SHP77 (cell line): ENCODE data around the gene SLC25A34.

Source experiments
- DNase-seq, 2 experiments: peaks; one replicate each; lab custom pipeline; 2025; lab: John Stamatoyannopoulos, UW

The SLC25A34 gene

DNA sequence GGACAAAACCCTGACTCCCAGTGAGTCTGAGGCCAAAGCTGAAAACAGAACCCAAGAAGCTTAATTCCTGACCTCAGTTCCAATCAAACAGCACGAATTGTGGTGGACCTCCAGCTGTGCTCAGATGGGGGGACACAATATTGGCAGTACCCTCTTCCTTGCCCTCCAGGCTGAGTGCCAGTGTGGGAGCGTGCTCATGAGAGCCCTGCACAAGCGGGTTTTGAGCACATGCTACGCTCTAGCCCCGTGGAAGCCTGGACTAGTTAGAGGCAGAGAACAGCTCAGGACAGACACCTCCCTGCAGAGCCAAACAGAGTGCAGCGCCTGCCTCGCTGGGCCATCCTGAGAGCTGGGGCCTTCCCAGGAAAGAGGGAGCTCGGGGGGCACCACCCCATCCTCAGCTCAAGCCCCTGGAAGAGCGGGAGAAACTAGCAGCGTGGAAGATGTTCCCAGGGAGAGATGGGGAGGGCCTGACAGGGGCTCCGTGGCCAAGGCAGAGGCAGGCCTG lies 2.8 kb upstream of the SLC25A34 start:
- DNase-seq, result no peak

DNA sequence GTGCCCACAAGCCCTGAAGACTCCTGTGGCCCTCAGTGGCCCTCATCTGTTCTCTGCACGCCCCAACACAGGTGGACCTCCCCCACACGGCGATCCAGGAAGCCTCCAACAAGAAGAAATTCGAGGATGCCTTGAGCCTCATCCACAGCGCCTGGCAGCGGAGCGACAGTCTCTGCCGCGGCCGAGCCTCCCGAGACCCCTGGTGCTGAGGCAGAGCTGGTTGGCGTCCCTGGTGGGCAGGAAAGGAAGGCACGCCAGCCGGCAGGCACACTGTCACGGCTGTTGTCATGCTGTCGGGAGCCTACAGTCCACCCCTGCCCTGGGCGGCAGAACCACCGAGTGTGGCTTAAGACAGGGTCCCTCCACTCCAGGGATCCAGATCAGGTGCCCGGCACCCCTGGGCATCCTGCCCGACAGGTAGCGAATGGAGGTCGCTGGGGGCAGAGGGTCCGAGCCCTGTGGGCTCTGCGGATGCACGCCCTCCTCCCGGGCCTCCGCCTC lies 2.3 kb upstream of the SLC25A34 start:
- DNase-seq, result no peak

DNA sequence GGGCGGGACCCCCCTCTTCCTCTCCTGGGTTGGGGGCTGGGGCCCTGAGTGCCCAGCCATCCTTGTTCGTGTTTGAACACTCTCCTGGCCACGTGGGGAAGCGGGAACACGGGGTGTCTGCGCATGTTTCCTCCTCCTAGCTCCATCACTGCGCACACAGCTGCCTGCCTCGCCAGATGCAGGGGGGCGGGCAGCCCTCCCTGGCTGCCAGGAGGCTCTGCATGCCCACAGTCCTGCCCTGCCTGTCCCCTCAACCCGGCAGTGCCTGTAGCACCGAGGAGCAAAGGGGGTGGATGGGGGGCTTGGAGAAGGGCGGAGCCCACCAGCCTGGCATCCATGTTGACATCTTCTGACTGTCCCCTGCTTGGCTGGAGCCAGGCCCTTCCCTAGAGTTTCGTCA lies 1.8 kb upstream of the SLC25A34 start:
- DNase-seq, result no peak

DNA sequence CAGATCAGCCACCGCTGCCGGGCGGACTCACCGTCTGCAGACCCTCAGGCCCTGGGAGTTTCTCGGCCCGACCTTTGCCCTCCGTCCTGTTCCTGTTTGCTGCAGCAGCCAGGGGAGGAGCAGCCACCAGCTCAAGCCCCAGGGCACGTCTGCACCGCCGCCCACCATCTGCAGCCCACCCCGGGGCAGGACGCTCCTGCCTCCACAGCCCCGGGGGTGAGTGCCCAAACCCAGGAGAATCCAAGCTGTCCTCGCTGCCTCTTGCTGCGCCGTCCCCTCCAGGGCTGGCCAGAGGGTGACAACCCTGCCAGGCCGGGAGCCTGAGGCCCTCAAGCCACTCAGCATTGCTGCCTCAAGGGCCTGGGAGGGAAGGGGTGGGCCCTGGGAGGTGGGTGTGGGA lies 1.2 kb upstream of the SLC25A34 start:
- DNase-seq, result no peak

DNA sequence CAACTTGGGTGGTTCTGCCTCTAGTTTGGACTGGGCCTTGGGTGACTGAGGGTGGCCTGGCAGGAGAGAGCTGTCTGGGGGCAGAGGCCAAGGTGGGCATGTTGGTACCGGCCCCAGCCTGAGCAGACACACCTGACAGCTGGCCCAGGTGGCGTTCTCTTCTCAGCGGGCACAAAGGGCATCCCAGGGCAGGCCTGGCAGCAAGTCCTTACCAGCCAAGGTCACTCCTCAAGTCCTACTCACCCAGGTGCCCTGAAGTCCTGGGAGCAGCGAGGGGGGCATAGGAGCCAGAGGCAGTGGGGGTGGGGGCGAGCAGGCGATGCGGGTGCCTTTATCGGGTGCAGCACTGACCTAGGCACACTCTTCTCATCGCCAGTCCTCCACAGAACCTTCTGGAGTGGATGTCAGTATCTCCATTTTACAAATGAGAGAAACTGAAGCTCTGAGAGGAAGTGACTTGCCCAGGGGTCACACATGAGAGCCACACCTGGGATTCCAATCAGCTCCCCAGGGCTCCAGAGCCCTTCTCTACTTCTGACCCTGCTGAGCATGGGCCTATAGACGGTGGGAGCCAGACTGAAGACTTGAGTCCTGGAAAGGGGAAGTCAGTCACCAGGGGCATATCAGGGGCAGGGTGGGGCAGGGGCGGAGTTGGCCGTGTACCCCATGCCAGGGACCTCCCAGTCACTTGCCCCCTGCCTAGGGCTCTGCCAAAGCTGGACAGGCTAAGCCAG lies 587 bp upstream of the SLC25A34 start:
- DNase-seq, result no peak

DNA sequence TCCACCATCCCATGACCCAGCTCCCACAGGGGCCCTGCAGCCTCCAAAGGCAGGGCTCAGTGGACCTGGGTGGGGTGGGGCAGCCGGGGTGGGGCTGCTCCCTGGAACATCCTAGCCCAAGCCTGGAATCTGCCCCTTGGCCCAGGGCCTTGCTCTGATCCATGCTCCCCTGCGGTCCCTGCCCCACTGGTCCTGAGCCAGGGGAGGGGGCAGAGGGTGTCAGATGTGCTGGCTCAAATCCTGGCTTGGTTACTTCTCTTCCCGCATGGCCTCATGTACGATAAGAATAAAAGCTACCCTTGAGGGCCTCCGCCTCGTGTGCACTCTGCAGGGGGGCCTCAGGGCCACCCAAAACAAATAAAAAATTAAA lies 819 bp downstream of the SLC25A34 start:
- no peak for DNase-seq

DNA sequence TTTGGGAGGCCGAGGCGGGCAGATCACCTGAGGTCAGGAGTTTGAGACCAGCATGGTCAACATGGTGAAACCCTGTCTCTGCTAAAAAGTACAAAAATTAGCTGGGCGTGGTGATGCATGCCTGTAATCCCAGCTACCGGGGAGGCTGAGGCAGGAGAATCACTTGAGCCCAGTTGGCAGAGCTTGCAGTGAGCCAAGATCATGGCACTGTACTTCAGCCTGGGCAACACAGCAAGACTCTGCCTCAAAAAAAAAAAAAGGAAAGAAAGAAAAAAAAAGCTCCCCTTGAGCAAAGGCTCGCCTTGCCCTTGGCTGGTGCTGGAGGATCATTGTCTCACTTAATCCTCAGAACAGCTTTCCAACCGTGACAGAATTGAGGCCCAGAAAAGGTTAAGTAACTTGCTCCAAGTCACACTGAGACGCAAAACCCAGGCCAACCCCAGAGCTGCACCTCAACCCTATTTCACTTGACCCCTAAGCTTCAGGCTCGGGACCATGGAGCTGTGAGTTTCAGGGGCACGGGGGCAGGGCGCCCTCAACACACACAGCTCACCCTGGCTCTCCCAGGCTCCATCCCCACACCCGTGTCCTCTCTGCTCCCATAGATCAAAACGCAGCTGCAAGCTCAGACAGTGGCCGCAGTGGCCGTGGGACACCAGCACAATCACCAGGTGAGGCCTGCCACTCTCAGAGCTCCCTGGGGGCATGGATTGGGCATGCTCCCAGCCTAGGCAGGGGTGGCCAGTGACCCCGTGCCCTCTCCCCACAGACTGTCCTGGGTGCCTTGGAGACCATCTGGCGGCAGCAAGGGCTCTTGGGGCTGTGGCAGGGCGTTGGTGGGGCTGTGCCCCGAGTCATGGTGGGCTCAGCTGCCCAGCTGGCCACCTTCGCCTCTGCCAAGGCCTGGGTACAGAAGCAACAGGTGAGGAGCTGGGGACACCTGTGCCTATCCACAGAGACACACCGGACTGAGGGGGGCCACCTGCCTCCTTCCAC lies 1.6 kb downstream of the SLC25A34 start:
- DNase-seq, result no peak

DNA sequence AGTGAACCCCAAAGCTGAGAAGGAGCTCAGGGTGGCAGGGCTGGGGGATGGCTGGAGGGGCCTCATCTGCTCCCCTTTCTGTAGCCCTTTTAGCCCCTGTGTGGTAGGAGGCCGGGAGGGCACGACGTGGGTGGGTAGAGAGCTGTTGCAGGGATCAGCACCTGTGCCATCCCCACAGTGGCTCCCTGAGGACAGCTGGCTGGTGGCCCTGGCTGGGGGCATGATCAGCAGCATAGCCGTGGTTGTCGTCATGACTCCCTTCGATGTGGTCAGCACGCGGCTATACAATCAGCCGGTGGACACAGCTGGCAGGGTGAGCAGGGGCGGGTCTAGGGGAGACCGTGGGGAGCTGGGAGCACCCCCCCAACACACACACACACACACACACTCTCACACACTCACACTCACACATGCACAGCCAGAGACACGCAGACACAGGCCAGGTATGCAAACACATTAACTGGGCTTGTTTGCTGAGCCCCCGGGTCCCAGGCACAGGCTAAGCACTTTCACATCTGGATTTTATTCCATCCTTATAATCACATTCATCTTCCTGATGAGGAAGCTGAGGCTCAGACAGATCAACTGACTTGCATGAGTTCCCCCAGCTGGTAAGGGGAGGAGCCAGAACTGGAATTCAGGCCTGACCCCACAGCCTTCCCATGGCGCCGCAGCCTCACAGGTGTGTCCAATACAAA lies 2.5 kb downstream of the SLC25A34 start:
- DNase-seq, result no peak

DNA sequence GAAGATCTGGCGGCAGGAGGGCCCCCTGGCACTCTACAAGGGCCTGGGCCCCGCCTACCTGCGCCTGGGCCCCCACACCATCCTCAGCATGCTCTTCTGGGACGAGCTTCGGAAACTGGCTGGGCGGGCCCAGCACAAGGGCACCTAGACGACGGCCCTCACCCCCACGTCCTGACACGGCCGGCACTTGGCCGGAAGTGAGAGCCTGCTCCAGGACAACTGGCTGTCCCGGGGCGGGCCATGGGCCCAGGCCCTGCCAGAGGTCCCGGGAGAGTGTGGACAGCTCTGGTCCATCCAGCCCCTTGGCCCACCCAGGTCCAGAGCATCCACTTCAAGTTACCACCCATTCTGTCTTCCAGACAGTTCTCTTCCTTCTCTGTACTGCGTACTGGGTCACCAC lies 3.2 kb downstream of the SLC25A34 start:
- no peak for DNase-seq

DNA sequence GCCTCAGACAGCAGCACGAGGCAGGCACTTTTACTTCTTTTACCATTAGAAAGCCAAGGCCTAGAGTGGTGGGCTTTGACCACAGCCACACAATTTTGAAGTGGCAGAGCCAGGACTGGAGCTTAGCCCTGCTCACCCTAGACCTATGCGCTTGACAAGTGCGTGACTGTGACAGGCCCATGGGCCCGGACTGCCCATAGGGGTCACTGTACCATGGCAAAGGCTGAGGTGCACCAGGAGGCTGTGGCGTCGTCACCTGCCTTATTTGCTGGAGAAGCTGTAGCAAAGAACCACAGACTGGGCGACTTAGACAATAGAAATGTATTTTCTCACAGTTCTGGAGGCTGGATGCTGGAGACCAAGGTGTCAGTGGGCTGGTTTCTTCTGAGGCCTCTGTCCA lies 3.7 kb downstream of the SLC25A34 start:
- peak in 1 of 2 experiments; percentile 6 for DNase-seq

DNA sequence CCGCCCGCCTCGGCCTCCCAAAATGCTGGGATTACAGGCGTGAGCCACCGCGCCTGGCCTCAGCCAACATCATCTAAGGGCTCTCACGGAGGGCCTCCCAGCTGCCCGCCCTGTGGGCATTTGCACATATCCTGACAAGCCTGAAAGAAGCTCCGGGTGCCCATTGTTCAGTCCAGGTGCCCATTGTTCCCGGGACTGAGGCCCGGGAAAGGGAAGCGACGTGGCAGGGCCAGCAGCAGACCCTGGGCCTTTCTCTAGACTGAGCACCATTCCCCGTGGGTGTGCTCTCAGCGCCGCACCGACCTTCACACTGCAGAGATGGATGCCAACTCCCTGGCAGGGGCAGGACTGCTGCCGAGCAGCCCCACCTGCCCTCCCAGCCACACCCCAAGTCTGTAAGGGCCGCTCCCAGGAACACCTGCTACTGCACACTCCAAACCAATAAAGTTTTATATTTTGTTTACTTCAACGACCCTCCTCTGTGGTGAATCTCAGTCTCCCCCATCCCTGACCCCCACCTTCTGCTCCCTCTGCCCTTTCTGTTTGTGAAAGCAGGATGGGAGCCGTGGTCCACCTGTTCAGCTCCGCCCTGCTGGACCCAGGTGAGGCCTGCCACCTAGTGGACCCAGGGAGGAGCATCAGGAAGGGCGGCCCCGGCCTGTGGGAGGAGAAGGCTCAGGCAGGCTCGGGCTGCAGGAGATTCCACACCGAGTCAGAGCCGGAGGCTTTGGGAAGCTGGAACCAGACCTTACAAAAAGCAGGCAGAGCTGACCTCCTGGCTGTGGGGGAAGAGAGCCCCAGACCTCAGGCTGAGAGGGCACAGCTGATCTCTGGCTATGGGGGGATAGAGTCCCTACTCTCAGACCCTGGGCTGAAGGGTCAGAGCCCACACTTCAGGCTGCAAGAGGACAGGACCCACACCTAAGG lies 5.1 kb downstream of the SLC25A34 start:
- peak; percentile 70 to 87 for DNase-seq

DNA sequence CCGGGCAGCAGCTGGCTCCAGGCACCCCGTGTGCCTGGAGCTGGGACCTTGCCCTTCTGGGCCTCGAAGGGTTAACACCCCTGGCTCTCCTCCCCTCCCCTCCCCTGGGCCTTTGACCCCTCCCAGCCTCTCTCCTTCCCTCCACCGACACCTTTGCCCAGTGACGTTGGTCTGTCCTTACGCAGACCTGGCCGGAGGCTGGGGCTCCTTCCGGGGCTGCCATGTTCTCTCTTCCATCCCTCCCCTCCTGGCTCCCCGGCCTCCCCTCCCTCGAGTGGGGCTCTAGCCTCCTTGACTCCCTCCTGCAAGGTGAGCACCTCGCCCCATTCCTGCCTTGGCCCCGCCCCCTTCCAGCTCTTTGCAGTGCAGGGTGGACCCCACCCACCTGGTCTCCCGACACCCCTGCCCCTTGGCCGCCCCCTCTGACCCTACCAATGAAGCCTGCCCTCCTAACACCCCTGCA lies 6.3 kb downstream of the SLC25A34 start, which contains the start of gene TMEM82:
Gene TMEM82 (plus strand): TSS at position 161 of the 463 bp plus-strand sequence. CDS start 61 bp downstream, at position 222.
- DNase-seq, result no peak

DNA sequence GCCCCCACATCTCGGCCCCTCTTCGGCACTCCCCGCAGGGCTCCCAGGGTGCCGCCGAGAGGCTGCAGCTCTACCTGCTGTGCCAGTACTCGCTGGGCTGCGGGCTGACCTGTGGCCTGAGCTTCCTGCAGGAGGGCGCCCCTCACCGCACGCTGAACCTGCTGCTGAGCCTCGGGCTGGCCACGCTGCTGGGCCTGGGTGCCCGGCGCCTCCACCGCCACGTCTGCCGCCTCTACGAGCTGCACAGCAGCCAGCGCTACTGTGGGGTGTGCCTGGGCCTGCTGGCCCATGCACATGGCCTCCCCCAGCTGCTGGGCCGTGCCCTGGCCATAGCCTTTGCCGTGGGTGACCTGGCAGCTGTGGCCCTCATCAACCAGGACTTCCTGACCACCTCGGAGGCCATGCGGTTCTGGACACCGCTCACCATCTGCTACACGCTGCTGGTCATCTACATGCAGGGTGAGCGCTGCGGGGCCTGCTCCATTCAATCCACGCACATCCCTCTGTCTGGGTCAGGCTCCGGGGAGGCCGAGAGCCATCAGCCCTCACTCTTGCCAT lies 8.1 kb downstream of the SLC25A34 start:
- no peak for DNase-seq

DNA sequence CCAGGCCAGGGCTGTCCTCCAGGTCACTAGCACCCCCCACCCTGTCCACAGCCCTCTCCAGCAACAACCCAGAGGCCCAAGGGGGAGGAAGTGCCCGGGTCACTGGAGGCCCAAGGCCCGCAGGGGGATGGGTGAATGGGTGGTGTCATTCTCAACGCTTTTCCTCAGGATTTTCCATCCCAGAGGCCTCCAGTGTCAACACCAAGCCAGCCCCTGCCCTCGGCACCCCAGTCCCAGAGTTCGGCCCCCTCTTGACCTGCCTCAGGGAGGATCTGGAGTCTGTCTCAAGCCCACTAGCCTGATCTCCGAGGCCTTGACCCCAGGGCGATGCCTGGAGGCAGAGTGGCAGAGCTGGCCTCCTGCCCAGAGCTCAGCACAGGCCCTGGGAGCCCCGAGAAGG lies 11.3 kb downstream of the SLC25A34 start:
- DNase-seq, result no peak

DNA sequence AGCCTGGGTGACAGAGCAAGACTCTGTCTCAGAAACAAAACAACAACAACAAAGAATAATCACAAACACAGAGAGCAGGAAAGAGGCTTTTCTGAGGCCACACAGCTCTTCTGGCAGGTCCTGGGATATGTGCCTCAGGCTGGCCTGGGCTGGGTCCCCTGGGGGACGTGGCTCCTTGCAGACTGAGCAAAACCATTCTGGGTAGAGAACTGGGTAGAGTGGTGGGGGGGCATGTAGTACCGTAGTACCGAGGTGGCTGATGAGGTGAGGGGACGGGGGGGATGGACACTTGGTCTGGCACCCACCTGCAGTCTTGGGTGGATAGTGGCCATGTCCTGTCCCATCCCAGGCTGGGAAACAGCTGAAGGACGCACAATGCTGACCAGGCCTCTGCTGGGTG lies 12.2 kb downstream of the SLC25A34 start:
- no peak for DNase-seq

DNA sequence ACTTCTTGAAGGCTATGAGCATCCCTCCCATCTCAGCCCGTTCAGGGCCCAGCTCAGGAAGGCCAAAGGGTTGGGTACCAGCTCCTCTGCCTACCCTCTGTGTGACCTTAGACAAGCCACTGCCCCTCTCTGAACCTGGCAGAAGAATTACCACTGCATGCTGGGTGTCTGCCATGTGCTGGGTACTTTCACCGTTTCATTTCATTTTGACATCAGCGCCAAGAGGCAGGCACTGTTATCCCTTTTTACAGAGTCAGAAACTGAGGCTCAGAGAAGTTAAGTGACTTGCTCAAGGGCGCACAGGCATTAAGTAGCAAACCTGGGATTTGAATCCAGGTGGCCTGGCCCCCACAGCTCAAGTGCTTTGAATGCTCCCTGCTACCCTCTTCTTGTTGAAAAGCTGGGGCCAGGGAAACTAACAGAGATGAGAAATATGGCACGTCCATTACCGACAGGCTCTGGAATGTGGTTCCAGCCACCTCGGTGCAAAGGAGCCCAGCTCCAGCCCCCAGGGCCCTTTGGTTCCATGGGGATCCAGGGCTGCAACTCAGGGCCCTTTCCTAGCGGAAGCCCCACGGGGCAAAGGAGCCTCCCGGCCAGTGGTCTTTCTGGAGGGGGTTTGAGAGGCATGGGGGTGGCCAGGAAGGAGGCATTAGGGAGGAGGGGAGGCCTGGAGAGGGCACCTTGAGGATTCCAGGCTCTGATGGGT lies 12.8 kb downstream of the SLC25A34 start:
- DNase-seq, result no peak

DNA sequence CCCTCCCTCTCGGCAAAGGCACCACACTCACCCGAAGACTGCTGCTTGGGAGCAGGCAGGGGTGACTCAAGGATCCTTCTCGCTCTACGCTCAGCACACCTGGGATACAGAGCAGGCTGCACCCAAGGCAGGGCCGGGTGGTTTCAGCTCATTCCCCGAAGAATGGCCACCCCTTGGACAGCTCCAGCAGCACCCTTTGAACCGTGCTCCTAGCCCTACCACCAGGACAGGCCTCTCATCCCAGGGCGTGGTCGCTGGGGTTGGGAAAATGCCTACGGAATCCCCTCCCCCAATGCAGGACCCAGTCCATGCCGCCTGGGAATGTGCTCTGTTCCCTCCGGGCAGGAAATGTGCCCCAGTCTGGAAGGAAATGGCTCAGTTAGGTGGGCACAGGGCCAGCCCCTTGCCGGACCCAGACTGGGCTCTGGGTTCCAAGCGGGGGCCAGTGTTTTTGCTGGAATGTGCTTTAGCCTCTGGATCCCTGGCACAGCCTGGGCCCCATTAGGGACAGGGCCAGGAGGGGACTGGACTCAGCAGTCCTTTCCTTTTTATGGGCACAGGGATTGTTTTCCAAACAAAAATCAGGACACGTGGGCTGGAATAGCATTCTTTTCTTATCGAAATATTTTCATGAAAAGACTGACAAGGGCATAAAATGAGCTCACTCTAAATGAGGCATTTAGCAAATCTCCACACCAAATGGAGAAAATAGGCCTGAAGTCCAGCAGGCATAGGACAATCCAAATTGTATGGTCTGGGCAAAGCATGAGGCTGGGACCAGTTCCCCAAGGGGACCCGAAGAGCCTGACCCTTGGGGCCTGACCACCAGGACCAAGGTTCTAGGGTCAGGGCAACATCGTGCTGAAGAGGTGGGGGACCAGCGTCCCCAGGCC lies 13.6 kb downstream of the SLC25A34 start:
- DNase-seq, result no peak

DNA sequence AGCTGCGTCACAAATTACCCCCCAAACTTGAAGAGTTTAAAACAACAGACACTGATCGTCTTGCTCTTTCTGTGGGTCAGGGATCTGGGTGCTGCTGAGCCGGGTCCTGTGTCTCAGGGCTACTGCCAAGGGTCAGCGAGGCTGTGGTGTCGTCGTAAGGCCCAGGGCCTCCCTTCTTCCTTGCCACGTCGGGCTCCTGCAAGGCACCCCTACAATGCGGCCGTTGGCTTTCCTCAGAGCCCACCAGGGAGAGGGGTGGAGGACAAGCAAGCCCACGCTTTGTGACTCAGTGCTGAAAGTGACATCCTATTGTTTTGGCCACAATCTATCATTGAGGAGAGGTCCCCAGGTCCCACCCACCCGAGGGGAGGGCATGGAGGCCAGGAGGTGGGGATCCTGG lies 14.9 kb downstream of the SLC25A34 start:
- no peak for DNase-seq

DNA sequence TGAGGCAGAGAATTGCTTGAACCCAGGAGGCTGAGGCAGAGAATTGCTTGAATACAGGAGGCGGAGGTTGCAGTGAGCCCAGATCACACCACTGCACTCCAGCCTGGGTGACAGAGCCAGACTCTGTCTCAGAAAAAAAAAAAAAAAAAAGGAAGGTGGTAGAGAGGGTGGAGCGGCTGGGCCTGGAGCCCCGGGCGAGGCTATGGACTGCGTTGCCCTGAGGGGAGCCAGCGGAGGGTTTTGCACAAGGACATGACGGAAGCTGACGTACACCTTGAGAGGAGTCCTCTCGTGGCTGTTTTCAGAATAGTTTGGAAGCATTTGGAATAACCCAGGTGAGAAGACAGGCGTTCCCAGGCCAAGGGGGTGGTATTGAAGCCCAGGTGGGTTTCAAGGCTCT lies 15.7 kb downstream of the SLC25A34 start:
- no peak for DNase-seq
